IPS-15b (cell line): ENCODE measurements around the gene CALD1.

Experiments
- H3K27me3 ChIP-seq: one replicate; pipeline ENCODE4 v1.6.1; 2013; ENCODE audit warnings: low read length; ENCODE audit not compliant: control insufficient read depth, insufficient read depth
- H3K36me3 ChIP-seq: one replicate; pipeline ENCODE4 v1.6.1; 2013; ENCODE audit warnings: low read length; ENCODE audit not compliant: control insufficient read depth, insufficient read depth
- H3K4me1 ChIP-seq: one replicate; pipeline ENCODE4 v1.6.1; 2013; ENCODE audit warnings: mild to moderate bottlenecking, low read length; ENCODE audit not compliant: control insufficient read depth, insufficient read depth
- H3K4me3 ChIP-seq: one replicate; pipeline ENCODE4 v1.5.1; 2013; ENCODE audit warnings: low read depth, low read length
- H3K9ac ChIP-seq: one replicate; pipeline ENCODE4 v1.6.1; 2013; ENCODE audit warnings: low read depth, mild to moderate bottlenecking, low read length
- H3K9me3 ChIP-seq: one replicate; pipeline ENCODE4 v1.6.1; 2013; ENCODE audit warnings: mild to moderate bottlenecking, low read length; ENCODE audit not compliant: control insufficient read depth, insufficient read depth

Gene CALD1

GRCh38 chr7:134892963-134893362 lies 113.5 kb downstream of the CALD1 start:
- Histone ChIP-seq H3K9me3 (peaks cover 8% of the 10 kb centered on the region), H3K36me3 (no peaks in the 10 kb centered on the region), H3K4me3 (no peak overlapping the region), H3K4me1 (peaks cover 12% of the 10 kb centered on the region), H3K9ac (no peak overlapping the region), H3K27me3 (no peaks in the 10 kb centered on the region)

- no peak overlapping the region for H3K9ac ChIP-seq
- no peaks in the 10 kb centered on the region for H3K36me3 ChIP-seq
Measured at GRCh38 chr7:134893920-134894319, 114.5 kb downstream of the CALD1 start.

GRCh38 chr7:134894928-134895327 lies 115.5 kb downstream of the CALD1 start:
- Histone ChIP-seq H3K9ac (no peak overlapping the region), H3K9me3 (peaks cover 8% of the 10 kb centered on the region), H3K4me3 (no peak overlapping the region), H3K36me3 (no peaks in the 10 kb centered on the region), H3K4me1 (peaks cover 12% of the 10 kb centered on the region), H3K27me3 (no peaks in the 10 kb centered on the region)

More at GRCh38 chr7:134893920-134894319, 114.5 kb downstream of the CALD1 start:
- no peaks in the 10 kb centered on the region for H3K27me3 ChIP-seq
- H3K4me3 ChIP-seq, result no peak overlapping the region
- peaks cover 12% of the 10 kb centered on the region for H3K4me1 ChIP-seq
- H3K9me3 ChIP-seq, result peaks cover 8% of the 10 kb centered on the region

GRCh38 chr7:134896073-134896472 lies 116.6 kb downstream of the CALD1 start:
- Histone ChIP-seq H3K4me1 (peaks cover 5% of the 10 kb centered on the region), H3K36me3 (no peaks in the 10 kb centered on the region), H3K27me3 (no peaks in the 10 kb centered on the region), H3K9ac (no peak overlapping the region), H3K4me3 (no peak overlapping the region), H3K9me3 (peaks cover 8% of the 10 kb centered on the region)

- no peaks in the 10 kb centered on the region for H3K4me1 ChIP-seq
- no peaks in the 10 kb centered on the region for H3K27me3 ChIP-seq
- no peak overlapping the region for H3K9ac ChIP-seq
- no peak overlapping the region for H3K4me3 ChIP-seq
- peaks cover 8% of the 10 kb centered on the region for H3K9me3 ChIP-seq
- H3K36me3 ChIP-seq, result no peaks in the 10 kb centered on the region
Measured at GRCh38 chr7:134897936-134898335, 118.5 kb downstream of the CALD1 start.

GRCh38 chr7:134899729-134900128 lies 120.3 kb downstream of the CALD1 start:
- no peaks in the 10 kb centered on the region for H3K36me3 ChIP-seq
- H3K9me3 ChIP-seq, result peaks cover 8% of the 10 kb centered on the region
- no peaks in the 10 kb centered on the region for H3K27me3 ChIP-seq
- H3K9ac ChIP-seq, result no peak overlapping the region
- H3K4me1 ChIP-seq, result no peaks in the 10 kb centered on the region
- no peak overlapping the region for H3K4me3 ChIP-seq

- H3K9me3 ChIP-seq, result peaks cover 7% of the 10 kb centered on the region
- no peaks in the 10 kb centered on the region for H3K36me3 ChIP-seq
- H3K4me3 ChIP-seq, result no peak overlapping the region
- H3K9ac ChIP-seq, result no peak overlapping the region
- no peaks in the 10 kb centered on the region for H3K4me1 ChIP-seq
- H3K27me3 ChIP-seq, result no peaks in the 10 kb centered on the region
Measured at GRCh38 chr7:134900166-134900982, 120.9 kb downstream of the CALD1 start.

GRCh38 chr7:134901389-134902020 lies 122.1 kb downstream of the CALD1 start:
- no peak overlapping the region for H3K9ac ChIP-seq
- H3K9me3 ChIP-seq, result no peaks in the 10 kb centered on the region
- no peaks in the 10 kb centered on the region for H3K4me1 ChIP-seq
- H3K4me3 ChIP-seq, result no peak overlapping the region
- no peaks in the 10 kb centered on the region for H3K36me3 ChIP-seq
- H3K27me3 ChIP-seq, result no peaks in the 10 kb centered on the region

- H3K4me3 ChIP-seq, result no peak overlapping the region
- no peak overlapping the region for H3K9ac ChIP-seq
- H3K36me3 ChIP-seq, result no peaks in the 10 kb centered on the region
- no peaks in the 10 kb centered on the region for H3K4me1 ChIP-seq
- H3K9me3 ChIP-seq, result no peaks in the 10 kb centered on the region
- no peaks in the 10 kb centered on the region for H3K27me3 ChIP-seq
Measured at GRCh38 chr7:134902058-134902457, 122.6 kb downstream of the CALD1 start.

GRCh38 chr7:134903073-134903790 lies 123.8 kb downstream of the CALD1 start:
- Histone ChIP-seq H3K9me3 (no peaks in the 10 kb centered on the region), H3K36me3 (no peaks in the 10 kb centered on the region), H3K4me3 (no peak overlapping the region), H3K27me3 (no peaks in the 10 kb centered on the region), H3K4me1 (no peaks in the 10 kb centered on the region), H3K9ac (no peak overlapping the region)

GRCh38 chr7:134905375-134905774 lies 125.9 kb downstream of the CALD1 start:
- Histone ChIP-seq H3K4me3 (no peak overlapping the region), H3K4me1 (no peaks in the 10 kb centered on the region), H3K36me3 (no peaks in the 10 kb centered on the region), H3K9ac (no peak overlapping the region), H3K27me3 (no peaks in the 10 kb centered on the region), H3K9me3 (no peaks in the 10 kb centered on the region)
